Fibroblast of skin of right quadriceps (primary cell): ENCODE results near the gene PI16.

Experiments used
- DNase-seq: peaks from one replicate; pipeline ENCODE4 v3.0.0-alpha.2; 2013

The PI16 gene

GRCh38 chr6:36959555-36960250 lies 5.2 kb downstream of the PI16 start:
- no peak for DNase-seq

DNA sequence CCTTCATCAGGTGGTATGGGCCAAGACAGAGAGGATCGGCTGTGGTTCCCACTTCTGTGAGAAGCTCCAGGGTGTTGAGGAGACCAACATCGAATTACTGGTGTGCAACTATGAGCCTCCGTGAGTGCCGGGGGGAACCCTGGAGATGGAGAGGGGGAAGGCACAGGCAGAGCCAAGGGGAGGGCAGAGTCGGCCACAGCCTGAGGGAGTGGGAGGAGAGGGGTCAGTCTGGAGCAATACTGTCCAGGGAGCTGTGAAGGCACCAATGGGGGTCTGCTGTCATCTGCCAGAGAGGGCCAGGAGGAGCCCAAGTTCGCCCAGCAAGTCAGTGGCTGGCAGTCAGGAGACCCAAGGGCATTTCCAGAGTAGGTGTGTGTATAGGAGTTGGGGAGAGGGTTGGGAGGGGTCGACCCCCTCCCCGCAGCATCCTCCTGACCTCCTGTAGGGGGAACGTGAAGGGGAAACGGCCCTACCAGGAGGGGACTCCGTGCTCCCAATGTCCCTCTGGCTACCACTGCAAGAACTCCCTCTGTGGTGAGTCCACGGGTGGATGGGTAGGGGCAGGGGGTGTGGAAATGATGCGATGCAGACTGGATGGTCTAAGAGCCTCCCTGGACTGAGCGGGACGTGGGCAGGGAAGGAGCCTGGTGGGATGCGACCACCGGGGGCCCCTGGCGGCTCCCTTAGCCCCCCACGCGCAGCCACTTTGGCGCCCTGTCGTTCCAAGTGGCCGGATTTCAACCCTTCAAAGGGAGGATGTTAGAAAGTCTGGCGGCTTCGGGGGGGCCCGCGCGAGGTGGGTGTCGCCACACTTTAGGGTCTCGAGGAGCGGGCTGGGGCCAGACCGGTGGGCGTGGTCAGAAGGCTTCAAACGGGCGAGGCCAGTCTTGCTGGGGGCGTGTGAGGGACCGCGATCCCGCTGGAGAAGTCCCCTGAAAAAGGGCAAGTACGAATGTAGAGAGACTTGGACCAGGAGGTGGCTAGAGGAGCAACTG lies 7.2 kb downstream of the PI16 start:
- no peak for DNase-seq

- peak; percentile 52 for DNase-seq
Measured at GRCh38 chr6:36962874-36963273, 8.3 kb downstream of the PI16 start.

DNA sequence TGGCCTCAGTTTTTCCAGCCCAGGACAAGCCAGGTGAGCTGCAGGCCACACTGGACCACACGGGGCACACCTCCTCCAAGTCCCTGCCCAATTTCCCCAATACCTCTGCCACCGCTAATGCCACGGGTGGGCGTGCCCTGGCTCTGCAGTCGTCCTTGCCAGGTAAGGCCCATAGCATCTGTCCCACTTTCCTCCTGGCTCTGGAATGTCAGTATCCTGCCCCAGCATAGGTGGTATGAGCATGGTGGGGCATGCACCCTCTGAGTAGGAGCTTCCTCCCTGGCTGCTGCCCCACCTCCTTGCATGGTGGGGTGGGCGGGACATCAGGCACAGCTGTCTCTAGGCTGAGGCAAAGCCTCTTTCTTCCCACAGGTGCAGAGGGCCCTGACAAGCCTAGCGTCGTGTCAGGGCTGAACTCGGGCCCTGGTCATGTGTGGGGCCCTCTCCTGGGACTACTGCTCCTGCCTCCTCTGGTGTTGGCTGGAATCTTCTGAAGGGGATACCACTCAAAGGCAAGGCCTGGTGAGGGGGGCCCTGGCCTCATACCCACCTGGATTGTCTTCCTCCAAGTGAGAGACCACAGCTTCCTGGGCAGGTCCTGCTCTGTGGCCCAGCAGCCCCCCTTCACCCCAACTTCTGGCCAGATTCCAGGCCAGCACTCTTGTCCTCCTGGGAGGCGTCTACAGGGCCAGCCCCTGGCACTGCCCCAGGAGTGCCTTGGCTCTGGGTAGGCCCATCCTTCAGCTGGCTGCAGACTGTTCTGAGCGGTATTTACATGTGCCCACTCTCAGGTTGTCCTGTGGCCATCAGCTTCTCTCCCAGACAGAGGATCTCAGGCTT lies 9.1 kb downstream of the PI16 start:
- DNase-seq = no peak

GRCh38 chr6:36964349-36964748 lies 9.8 kb downstream of the PI16 start:
- DNase-seq = no peak

GRCh38 chr6:36964908-36965307 lies 10.4 kb downstream of the PI16 start:
- DNase-seq = no peak

DNA sequence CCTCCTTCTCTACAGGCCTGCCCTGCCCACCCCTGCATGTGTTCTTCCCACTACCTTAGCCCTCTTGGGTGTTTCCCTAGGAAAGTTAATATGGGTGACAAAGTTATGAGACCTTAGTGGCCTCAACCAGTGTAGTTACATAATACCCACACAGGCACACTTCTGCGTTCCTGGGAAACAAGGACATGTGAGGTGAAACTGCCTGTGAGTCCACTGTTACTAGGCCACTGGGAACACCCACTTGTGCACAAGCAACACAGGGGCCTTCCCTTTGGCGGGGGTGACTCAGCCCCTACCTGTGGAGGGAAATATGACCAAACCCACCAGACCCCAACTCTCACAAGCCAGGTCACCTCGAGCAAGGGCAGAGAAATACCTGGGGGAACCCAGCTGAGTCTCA lies 12.8 kb downstream of the PI16 start:
- DNase-seq = no peak

DNA sequence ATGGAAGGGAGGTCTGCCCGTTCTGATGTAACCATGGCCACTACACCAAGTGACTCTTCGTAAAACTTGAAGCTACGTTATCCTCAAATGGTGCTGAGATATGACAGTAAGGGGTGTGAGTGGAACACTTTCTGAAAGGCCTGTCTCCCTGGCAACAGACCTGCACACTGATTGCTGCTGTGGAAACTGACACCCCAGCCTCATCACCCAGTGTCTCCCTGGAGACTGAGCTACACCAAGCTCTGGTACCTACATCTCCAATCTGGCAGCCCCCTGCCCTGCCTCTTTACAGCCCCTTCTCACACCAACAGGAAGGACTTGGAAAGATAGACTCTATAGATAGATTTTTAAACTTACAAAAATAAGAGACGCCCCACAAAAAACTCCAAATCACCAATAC lies 13.2 kb downstream of the PI16 start:
- no peak for DNase-seq

GRCh38 chr6:36968266-36968977 lies 13.9 kb downstream of the PI16 start:
- DNase-seq = no peak

DNA sequence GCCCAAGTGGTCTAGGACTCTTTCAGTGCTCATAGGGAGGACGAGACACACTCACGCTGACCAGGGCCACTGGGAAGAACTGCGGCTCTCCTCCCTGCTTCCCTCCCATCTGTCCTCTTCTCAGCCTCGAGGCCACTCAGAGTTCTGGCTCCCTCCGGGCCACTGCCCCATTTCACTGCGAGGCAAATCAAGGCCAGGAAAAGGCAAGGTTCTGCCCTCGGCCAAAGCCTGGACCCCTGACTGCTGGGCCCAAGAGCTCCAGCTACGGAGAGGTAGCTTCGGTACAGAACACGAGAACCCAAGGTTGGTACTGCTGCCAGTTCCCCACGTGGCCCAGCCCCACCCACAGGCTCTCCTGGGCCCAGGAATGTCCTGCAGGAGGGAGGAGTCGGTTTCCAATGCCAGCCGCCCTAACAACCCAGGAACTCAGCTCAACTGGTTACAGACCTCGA lies 14.7 kb downstream of the PI16 start:
- no peak for DNase-seq

DNA sequence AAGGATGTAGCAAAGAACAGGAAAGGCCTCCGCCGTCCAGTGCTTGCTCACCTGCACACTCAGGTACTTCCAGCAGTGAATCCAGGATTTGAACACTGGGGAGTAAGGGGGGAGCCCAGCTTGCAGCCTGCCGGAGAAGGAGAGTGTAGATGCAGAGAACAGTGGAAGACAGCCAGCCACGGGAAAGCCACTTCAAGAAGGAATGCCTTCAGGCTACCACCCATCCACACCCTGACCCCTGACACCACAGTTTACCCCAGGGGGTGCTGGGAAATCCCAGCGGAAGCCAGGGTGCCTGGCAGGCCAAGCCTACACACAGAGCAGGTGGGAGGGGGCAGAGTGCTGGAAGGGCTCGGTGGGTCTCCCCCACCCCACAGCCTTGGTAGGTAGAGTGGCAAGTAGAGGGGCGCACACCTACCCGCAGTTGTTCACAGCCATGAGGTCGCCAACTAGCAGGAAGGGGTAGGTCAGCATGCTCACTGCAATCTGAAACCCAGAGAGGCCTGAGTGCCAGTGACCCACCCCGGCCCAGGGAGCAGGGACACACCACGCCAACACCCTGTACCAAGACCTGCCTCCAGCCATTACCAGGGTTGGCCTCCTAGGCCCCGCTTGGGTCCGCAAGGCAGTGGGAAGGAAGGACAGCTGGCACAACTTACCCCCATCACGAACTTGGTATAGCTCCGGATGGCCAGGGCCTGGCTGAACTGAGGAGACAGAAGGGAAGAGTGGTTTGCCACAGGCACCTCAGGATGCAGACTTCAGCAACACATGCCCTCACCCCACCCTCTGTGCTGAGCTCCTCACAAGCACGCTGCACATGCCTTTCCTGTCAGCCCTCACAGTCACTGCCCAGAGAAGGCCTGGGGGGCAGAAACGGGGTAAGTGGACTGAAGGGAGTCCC lies 15.7 kb downstream of the PI16 start:
- no peak for DNase-seq

- no peak for DNase-seq
Measured at GRCh38 chr6:36970892-36971842, 16.6 kb downstream of the PI16 start.

DNA sequence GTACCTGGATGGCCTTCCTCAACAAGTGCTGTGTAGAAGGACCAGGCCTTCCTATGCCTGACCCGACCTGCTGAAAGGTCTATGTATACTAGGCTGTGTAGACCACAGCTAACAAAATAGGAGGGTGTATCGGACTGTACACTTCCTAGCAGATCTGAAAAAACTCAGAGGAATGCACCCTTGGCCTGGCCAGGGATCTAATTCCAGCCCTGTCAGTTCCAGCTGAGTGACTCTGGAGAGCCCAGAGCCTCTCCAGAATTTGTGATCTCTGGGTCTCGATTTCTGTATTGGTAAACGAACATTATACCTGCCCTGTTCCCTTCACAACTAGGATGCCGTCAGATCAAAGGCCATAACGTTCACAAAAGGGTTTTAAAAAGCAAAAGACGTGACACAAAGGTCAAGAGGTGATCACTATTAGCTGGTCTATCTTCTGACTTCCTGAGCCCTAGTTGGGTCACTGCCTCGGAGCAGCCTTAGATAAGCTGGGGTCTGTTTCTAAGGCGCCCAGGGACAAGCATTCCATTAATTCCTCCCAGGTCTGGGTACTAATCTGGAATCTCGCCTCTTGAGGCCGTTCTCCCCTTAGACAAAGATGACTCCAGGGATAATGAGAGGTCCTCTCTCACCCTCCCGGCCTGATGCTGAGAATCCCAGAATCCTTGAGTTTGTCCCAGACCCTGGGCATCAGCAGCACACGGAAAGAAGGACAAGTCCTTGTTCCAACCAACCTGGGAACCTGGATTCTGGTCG lies 17.6 kb downstream of the PI16 start:
- DNase-seq = no peak

DNA sequence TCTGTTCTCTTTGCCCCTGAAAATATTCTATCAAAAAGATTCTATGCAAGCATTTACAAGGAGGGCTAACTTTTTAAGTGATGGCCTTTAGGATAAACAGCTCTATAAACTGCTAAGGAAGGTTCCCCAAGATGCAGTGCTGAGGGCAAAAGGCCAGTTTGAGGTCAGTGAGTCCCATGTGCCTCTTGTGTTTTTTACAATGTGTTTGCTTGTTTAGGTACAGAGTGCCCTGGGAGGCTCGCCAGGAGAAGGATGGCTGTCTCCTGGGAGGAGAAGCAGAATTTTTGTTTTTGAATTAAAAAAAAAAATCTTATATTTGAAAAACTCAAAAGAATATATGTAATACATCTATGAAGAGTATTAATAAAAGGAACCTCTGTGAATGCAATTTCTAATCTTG lies 18.7 kb downstream of the PI16 start:
- no peak for DNase-seq

- no peak for DNase-seq
Measured at GRCh38 chr6:36973647-36974046, 19.1 kb downstream of the PI16 start.

DNA sequence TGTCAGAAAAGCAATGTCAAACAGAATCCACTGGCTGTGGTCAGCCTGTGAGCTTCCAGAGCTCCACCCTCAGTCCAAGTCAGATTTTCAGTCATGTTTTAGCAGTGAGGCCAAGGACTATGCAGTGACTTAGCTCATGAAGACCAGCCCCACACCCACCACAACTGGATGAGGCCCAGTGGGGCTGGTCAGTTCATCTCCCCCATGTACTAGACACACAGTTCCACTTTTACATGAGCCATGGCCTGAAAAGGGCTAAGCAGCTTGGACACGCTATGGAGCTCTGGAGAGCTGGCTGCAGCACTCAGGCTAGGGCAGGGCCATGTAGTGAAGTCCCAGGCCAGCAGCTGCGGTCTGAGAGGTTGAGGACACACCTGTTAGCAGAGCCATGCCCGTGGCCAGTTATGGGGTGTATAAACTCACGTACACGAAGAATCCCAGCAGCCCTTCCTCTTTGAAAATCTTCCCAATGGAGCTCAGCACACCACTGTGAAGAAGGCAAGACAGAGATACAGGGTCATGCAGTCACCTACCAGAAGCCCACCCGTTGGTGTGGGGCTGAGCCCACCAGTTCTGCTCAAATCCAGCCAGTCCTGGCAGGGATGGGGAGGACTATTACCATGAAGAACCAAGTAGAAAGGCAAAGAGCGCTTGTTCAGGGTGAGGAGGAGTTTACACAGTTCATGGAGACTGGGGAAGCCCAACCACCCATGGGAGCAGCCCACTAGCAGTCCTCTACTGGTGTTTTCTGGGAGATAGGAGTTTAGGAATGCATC lies 20.9 kb downstream of the PI16 start:
- DNase-seq = no peak

GRCh38 chr6:36976007-36976264 lies 21.4 kb downstream of the PI16 start:
- no peak for DNase-seq

DNA sequence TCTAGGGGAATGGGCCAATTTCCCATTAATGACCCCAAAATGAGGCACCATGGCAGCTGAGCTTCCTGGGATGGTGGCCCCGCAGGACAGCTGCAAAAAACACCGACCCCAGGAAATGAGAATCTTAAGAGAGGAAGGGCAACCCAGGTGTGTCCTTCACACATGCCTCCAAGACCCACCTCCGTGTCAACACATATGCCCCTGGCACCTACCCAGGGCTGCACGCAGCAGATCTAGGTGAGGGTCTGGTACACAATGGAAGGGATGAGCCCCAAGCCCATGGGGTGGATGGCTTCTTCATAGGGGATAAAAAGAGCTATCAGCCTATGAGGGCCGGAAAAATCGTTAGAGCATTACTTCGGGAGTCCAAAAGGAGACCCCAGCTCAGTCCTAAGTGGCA lies 22.0 kb downstream of the PI16 start:
- DNase-seq = no peak

DNA sequence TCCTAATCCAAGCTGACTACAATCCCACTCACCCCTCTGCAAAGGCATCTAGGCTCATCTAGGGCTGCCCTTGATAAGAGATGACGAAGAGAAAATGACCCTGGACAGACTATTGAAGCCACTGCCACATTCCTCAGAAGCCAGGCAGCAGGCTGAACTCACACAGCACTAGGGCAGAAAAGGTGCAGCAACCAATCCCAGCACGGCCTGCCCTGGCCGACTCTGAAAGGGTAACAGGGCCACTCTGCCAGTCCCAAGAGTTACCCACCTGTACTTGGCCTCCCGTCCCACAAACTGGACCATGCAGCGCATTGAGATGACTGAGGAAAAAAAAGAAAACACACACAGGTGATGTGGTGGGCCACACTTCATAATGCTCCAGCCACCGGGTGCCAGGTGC lies 22.4 kb downstream of the PI16 start:
- no peak for DNase-seq
